GM21737 (cell line): ENCODE measurements around the gene ATRN.

ENCODE experiments used
- ATAC-seq: cut with Tn5 transposase; IDR thresholded peaks from one replicate; pipeline ENCODE4 v1.9.1; 2021; ENCODE audit warnings: mild to moderate bottlenecking, moderate library complexity; ENCODE audit not compliant: unreplicated experiment

The ATRN gene

DNA sequence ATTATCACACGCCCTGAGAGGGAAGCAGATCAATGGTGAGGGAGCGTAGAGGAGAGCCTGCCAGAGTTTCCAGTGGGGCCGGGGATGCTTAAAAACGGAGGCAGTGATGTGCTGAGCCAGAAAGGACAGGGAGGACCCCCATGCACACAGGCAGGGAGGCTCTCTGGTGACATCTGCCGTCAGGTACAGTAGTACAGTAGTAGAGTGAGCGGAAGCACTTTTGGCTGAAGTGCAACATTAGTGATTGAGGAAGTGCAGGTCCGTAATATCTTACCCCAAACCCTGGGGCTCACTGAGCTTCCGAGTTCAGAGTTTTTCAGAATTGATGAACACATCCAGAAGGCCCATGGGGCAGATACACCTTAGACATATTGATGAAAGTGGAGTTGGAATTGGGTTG lies 150.3 kb downstream of the ATRN start:
- ATAC-seq: no peak

GRCh38 chr20:3622406-3622805 lies 151.6 kb downstream of the ATRN start:
- ATAC-seq: no peak

DNA sequence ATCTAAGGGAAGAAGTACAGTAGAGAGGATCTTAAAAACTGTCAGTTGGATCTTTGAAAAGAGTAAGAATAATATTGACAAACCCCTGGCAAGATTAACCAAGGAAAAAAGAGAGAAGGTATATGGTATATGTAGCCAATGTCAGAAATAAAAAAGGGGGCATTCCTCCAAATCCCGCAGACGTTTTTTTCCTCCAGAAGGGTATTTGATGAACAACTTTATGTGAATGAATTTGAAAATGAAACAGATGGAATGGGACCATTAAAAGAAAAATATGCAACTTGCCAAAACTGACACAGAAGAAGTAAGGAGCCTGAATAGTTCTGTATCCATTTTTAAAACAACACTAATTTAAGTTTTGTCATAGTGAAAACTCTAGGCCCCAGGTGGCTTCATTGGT lies 156.7 kb downstream of the ATRN start:
- no peak for ATAC-seq

GRCh38 chr20:3628502-3629314 lies 157.9 kb downstream of the ATRN start:
- no peak for ATAC-seq

DNA sequence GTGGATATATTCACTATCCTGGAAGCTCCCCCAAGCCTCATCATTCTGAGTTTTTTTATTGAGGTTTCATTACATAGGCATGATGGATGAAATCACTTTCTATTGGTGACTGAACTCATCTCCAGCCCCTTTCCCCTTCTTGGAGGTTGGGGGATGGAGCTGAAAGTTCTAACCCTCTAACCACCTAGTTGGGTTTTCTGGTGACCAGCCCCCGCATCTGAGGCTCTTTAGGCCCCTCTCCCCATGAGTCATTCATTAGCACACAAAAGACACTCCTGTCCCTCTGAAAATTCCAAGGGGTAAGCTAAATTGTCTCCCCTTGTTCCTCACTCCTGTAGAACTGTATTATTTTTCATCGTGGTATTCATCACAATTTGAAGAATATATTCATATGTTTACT lies 159.1 kb downstream of the ATRN start:
- no peak for ATAC-seq

- ATAC-seq: no peak
Observed at GRCh38 chr20:3630429-3630828, 159.6 kb downstream of the ATRN start.

DNA sequence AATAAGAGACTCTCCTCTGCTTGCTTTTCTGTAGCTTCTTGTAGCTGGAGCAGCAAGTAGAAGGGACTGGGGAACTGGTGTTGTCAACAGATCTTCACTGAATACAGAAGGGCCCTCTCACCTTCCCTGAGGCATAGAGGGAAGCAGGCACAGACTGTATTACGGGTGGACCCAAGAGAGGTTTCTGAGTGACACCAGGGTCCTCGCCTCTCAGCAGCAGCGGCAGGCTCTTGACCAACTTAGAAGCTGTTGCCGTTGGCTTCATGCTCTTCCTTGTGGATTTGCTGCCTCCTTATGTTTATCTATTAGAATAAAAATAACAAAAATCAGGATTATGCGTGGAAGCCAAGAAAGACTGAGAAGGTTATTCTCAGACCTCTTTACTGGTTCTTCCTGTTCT lies 160.7 kb downstream of the ATRN start:
- no peak for ATAC-seq

DNA sequence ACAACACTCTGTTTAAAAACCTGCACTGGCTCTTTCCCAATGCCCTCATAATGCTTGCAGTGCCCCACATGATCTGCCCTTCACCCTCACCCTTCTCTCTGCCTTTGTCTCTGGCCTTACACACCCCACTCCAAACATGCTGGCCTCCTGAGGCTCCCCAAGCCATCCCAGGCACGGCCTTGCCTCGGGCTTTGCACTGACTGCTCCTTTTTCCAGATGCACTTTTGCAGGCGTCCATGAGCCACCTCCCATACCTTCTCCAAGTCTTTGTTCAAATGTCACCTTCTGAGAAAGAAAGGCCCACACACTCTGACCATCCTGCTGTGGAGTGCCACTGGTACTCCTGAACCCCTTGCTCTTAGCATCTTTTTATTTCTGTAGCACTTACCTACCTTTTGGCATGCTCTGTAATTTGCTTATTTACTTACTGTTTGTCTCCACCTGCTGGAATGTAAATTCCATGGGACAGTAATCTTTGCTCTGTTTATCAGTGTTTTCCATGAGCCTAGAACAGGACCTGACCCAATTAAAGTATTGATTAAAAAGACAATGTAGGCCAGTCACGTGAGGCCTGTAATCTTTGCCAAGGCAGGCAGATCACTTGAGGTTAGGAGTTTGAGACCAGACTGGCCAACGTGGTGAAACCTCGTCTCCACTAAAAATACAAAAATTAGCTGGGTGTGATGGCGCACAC lies 161.6 kb downstream of the ATRN start:
- ATAC-seq: no peak

DNA sequence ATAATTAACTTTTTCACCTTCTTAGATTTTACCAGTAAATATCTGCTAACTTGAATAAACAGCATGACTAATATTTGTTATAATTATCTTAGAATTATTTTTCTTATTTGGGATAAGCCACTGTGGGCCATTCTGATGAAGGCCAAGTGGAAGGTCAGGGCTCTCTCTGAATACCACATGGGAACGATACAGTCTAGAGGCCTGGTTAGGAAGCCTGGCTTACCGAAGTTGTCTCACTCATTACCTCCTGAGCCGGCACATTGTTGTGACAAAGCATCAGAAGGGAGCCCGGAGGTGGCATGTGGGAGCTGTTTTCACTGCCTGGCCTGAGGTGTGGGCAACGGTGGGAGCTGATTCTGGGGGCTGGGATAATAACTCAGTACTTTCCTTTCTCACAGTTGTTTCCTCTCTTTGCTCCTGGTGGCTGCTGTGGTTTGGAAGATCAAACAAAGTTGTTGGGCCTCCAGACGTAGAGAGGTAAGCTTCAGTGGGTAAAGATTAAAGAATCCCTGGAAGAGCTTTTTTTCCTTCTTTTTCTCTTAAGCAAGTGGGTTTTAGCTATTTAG lies 163.2 kb downstream of the ATRN start:
- ATAC-seq: no peak

DNA sequence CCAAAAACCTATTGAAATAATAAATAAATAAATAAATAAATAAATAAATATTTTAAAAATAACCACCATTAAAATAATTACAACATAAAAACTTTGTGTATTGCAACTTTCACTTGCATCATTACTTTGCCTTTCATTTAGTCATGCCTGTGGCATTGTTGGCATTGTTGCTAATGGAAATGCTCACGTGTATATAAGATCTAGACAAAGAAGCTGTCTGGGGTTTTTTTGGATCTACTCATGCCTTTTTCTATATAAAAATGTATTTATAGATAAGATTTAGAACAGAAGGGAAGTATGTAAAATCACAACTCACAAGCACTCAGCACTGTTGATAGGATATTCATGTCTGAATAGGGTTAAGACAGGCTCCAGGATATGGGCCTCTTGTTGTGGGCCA lies 164.5 kb downstream of the ATRN start:
- ATAC-seq: no peak

DNA sequence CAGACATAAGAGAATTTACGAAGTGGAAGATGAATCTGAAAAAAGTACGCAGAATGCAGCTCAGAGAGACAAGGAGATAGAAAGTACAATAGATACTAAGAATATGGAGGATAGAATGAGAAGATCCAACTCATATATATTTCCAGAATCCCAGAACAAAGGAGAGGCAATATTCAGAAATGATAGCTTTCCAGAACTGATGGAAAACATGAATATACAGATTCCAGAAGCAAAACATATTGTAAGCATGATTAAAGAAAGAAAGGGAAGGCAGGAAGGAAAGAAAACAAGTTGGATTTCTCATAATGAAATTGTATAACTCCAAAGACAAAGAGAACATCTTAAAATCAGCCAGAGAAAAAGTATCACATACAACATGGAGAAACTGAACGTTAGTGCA lies 169.4 kb downstream of the ATRN start:
- no peak for ATAC-seq

DNA sequence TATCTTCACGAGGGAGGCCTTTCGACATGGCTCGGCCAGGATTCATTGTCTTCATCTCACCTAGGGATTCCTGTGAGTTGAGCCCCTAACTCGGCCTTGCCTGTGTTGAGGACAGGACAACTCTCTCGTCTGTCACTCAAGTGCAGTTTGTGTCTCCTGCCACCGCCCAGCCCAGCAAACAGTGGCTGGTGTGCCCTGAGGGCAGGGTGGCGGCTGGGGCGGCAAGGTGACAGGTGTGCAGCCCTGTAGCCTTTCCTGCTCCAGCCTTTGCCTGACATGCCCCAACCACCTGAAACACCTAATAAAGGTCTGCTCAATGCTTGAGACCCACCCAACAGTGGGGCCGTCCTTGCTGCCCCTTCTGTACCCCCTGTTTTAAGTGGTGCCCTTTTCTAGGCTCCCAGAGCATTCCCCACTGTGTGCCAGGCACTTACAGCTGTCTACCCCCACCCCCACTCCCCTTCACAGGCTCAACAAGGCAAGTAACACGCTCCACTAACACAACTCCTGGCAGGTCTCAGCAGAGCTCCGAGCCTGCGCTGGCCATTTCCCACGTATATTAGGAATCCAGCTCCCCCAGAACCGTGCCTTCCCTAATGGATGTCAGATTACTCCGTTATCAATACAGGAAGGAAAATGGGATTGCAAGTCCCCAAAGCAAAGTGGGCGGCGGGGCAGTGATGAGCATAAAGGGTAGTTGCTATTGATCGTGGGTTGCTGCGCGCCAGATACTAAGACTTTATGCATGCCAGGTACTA lies 174.7 kb downstream of the ATRN start:
- ATAC-seq: no peak

- no peak for ATAC-seq
Observed at GRCh38 chr20:3646067-3646440, 175.2 kb downstream of the ATRN start.

GRCh38 chr20:3646651-3647050 lies 175.8 kb downstream of the ATRN start:
- ATAC-seq: no peak

DNA sequence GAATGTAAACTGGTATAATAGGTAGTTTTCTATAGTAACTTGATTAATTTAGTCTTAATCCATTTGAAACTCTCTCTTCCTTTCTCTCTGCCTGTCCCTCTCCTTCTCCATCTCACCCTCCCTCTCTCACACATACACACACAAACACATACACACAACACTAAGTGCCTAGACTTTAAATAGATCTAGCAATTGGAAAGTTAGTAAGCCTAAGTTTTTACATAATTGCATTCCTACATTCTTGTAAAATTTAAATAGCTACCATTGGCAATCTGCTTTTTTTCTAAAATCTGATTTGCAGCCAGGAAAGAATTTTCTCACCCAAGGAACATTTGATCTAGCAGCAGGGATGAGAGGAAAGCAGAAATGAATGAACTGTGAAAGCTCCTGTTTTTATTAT lies 176.7 kb downstream of the ATRN start:
- ATAC-seq: no peak

- no peak for ATAC-seq
Observed at GRCh38 chr20:3648951-3649350, 178.1 kb downstream of the ATRN start.

DNA sequence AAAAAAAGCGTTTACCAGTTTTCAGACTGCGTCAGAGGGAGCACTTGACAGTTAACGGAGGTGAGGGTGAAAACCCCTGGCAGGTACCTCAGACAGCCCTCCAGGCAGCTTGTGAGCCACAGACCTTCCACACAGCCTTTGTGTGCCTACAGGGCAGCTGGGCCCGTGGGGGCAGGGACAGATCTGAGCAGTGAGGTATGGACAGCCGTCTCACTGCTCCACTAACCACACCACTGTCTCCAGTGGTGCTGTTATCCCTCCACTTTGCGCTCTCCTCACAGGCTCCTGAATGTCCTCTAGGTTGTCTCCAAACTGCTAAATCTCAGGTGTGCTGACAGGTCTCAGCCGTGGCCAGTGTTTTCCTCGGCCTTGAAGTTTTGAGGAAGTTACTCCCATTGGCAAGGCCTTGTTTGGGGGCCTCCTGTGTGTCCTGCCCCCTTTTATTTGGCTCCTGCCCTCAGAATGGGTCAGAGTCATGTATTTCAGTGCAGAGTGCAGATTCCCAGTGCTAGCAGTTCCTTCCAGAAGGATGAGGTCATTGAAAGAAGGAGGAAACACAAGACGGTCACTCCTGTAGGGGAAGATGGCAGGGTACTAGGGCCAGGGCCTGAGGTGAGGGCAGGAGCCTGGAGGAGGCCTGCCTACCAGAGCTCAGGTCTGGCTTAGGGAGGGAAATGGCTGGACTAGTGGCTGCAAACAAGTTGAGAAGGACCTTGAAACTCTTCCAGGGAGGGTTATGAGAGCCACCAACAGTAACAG lies 180.6 kb downstream of the ATRN start:
- no peak for ATAC-seq

GRCh38 chr20:3652221-3652620 lies 181.4 kb downstream of the ATRN start:
- no peak for ATAC-seq

DNA sequence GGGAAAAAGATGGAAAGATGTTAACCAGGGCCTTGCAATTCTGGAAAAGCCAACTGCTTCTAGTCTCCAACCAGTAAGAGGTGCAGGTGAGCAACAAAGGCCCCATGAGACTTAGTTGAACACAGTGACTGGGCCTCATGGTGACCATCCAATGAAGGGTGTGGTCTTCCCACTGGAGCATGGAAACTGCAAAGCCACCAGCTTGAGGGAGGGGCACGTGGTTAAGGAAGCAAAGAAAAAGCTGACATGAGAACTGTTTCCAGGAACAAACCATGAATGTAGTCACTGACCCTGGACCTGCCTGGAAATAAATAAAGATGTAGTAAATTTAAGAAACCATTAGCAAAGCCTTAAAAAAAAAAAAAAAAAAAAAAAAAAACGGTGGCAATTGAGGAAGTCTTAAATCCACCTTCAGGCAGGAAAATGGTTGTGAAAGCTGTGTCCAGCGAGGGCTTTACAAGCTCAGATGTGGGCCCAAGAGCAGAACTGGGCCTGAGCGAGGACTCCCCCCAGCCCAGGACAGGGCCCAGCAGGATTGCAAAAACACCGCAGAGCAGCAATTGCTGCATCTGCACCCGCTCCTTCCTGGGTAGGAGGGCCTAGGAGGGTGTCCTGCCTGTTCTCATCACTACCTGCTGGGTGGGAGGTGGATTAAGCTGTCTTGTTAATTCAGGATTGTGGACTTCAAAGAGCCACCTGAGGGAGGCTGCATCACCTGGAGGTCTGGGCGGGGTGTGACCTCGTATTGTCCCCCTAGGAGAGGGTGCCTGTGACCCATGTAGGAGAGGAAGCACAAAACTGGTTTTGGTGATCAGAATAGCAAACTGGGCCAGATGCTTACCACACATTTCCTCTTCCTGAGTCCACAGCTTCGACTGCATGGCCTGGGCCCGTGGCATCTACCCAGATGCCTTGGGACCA lies 182.1 kb downstream of the ATRN start:
- ATAC-seq: no peak

- ATAC-seq: no peak
Observed at GRCh38 chr20:3653921-3654320, 183.1 kb downstream of the ATRN start.
